LNCaP clone FGC (cell line): ENCODE data around the gene PRDM4.

Source experiments
- DNase-seq: peaks from one replicate; pipeline ENCODE4 v3.0.0-alpha.2; 2011; ENCODE audit warnings: low read depth
- H3K4me3 ChIP-seq: 2 replicates; pipeline ENCODE4 v1.5.1; 2011; ENCODE audit warnings: mild to moderate bottlenecking, low read depth, low read length, control low read depth
- TF ChIP-seq, protein P1 (sequence below): IDR thresholded peaks from 2 replicates; pipeline ENCODE4 v1.5.1; 2012; ENCODE audit warnings: mild to moderate bottlenecking; ENCODE audit not compliant: control insufficient read depth, insufficient read depth; ENCODE audit errors: extremely low read depth

Gene PRDM4, protein sequence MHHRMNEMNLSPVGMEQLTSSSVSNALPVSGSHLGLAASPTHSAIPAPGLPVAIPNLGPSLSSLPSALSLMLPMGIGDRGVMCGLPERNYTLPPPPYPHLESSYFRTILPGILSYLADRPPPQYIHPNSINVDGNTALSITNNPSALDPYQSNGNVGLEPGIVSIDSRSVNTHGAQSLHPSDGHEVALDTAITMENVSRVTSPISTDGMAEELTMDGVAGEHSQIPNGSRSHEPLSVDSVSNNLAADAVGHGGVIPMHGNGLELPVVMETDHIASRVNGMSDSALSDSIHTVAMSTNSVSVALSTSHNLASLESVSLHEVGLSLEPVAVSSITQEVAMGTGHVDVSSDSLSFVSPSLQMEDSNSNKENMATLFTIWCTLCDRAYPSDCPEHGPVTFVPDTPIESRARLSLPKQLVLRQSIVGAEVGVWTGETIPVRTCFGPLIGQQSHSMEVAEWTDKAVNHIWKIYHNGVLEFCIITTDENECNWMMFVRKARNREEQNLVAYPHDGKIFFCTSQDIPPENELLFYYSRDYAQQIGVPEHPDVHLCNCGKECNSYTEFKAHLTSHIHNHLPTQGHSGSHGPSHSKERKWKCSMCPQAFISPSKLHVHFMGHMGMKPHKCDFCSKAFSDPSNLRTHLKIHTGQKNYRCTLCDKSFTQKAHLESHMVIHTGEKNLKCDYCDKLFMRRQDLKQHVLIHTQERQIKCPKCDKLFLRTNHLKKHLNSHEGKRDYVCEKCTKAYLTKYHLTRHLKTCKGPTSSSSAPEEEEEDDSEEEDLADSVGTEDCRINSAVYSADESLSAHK

DNA sequence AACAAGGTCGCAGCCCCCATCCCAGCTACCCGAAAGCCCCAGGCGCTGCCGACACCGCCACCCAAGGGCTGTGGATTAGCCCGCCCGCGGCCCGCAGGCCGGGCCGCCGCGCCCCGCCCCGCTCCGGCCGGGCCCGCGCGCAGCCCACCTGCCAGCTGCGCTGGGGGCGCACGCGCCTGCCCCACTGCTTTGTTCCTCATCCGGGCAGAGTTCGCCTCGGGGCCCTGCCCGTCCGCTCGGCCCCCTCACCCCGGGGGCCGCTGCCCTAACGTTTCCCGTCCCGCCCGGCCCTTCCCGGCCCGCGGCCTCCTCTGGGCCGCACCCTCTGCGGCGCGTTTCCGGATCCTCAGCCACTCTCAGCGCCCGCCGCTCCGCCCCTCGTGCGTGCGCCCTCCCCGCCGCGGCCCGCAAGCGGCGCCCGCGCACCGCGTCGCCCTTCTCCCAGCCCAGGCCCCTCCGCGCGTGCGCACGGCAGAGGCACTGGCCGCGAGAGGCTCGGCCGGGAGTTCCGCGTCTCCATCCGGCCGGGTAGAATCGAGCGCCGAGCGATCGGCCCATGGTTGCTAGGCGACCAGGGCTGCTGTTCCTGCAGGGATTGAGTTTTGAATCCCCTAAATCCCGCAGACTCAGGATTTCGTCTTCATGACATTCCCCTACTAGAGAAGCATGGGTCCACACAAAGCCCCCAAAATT, at the start of gene PRDM4:
Gene PRDM4, minus strand, starts transcription at position 329 of the 693 bp plus-strand sequence. CDS start 622 bp downstream, outside the sequence.
- H3K4me3 ChIP-seq = peak within 1 kb of the TSS; percentile 94
- TF ChIP-seq, protein P1, sequence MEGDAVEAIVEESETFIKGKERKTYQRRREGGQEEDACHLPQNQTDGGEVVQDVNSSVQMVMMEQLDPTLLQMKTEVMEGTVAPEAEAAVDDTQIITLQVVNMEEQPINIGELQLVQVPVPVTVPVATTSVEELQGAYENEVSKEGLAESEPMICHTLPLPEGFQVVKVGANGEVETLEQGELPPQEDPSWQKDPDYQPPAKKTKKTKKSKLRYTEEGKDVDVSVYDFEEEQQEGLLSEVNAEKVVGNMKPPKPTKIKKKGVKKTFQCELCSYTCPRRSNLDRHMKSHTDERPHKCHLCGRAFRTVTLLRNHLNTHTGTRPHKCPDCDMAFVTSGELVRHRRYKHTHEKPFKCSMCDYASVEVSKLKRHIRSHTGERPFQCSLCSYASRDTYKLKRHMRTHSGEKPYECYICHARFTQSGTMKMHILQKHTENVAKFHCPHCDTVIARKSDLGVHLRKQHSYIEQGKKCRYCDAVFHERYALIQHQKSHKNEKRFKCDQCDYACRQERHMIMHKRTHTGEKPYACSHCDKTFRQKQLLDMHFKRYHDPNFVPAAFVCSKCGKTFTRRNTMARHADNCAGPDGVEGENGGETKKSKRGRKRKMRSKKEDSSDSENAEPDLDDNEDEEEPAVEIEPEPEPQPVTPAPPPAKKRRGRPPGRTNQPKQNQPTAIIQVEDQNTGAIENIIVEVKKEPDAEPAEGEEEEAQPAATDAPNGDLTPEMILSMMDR = peak; percentile 89
- peak; percentile 65 for DNase-seq

DNA sequence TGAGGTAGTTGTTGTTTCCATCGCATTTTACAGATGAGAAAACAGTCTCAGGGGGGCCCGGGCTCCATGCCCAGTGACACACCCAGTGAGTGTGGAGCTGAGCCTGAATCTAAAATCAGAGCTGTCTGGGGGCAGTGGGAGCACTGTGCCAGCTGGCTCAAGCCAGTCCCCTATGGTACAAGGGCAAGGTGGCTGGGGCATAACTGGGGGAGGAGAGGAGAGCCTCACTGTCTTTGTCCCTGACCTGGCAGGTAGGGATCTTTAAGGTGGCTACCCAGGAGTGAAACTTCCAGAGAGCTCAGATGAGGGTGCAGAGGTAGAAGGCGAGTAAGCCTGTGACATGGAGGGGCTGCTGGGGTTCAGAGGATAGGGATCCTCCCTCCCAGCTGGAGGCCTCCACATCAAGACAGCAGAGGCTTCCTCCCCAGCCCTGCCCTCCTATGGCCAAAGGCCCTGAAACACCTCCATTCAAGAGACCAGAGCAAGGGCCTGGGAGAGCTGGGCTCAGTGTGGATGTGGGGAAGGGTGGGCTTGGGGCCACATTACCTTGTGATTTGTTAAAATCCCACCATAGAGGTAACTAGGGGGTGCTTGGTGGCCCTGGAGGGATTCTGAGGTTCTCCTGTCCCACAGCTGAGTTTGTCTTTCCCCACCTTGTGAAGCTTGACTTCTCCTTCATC, 46.7 kb upstream of the PRDM4 start:
- no peak for DNase-seq
- H3K4me3 ChIP-seq = no peak overlapping the region
- TF ChIP-seq, protein P1 = no peak

DNA sequence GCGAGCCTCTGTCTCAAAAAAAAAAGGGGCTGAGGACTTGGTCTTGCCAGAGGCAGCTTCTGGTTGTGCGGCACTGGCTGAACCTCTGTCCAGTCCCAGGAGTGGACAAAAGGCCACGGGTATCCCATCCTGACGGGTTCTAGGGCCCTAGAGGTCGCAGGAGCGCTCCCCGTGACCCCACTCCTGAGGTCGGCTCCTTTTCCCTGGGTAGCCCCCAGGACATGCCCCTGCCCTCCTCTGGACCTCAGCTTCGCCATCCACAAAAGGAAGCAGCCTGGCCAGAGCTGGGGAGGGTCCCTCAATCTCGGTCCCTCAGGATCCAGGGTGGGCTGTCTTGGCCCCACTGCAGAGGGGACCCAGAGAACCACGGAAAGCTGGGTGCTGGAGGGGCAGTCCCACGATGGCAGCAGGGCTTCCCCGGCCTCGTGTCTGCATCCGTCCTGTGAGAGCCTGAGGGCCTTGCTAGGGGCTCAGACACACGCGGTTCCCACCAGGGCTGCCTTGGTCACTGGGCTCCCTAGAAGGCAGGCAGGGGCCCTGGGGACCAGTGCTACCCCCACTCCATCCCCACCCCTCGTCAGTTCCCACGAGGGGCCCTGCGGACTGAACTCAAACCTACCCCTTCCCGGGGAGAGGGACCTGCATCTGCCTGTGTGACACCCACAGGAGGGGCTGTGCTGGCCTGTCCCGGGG, 44.7 kb upstream of the PRDM4 start:
- H3K4me3 ChIP-seq = no peak overlapping the region
- no peak for DNase-seq
- TF ChIP-seq, protein P1 = no peak

DNA sequence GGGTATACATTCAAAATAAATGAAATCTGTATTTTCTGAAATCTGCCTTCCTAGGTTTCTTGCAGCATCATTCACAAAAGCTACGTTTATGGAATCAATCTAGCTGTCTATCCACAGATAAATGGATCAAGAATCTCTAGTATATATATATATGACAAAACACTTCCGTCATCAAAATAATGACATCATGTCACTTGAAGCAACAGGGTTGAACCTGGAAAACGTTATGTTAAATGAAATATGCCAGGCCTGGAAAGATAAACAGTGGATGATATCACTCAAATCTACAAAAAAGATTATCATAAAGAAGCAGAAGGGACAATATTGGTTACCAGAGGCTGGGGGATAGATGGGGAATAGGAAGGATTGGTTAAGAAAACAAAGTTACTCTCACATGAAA, 42.2 kb upstream of the PRDM4 start:
- TF ChIP-seq, protein P1 = no peak
- DNase-seq = no peak
- H3K4me3 ChIP-seq = no peak overlapping the region

DNA sequence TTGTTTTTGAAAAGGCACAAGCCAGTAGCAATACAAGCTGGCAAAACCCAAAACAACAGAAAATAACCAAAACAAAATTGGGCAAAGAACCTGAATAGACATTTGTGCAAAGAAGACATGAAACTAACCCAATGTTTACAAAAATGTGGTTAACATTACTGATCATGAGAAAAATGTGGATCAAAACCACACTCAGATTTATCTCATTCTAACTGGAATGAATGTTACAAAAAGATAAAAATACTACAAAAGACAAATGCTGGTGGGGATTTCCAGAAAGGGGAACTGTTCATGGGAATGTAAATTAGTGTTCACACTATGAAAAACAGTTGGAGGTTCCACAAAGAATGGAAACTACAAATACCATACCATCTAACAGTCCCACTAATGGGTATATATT, 40.2 kb upstream of the PRDM4 start:
- no peak overlapping the region for H3K4me3 ChIP-seq
- DNase-seq = no peak
- TF ChIP-seq, protein P1 = no peak

DNA sequence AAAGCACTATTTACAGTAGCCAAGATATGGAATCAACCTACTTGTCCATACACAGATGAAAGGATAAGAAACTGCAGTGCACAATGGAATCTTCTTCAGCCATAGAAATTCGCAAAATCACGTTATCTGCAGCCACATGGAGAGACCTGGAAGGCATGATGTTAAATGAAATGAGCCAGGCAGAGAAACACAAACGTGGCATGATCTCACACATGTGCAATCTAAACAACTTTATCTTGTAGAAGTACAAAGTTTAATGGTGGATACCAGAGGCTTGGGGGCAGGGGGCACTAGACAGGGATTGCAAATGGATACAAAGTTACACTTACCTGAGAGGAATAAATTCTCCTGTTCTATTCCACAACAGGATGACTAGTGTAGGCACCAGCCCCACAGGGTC, 37.6 kb upstream of the PRDM4 start:
- no peak for DNase-seq
- TF ChIP-seq, protein P1 = no peak
- no peak overlapping the region for H3K4me3 ChIP-seq
